BLaER1 treated with 17β-estradiol and CSF1 and Interleukin-3, amounts not matched to agents 10 nM and 100 nM (cell line): ENCODE measurements around the gene RAB4B.
"Not testable (repeated sequence)": the region's sequence is repeated elsewhere in the genome, so short reads cannot be mapped to it uniquely, and the experiment has no call there.

Experiments
- H3K27ac ChIP-seq, 11 experiments: shearing (Covaris generic); formaldehyde crosslinking; 2 replicates each; pipeline ENCODE4 v1.8.1; 2022
- H3K27me3 ChIP-seq, 11 experiments: shearing (Covaris generic); formaldehyde crosslinking; 2 replicates each; pipeline ENCODE4 v1.8.1; 2022
- H3K36me3 ChIP-seq, 11 experiments: shearing (Covaris generic); formaldehyde crosslinking; 2 replicates each; pipeline ENCODE4 v1.8.1; 2022
- H3K4me1 ChIP-seq, 10 experiments: shearing (Covaris generic); formaldehyde crosslinking; 2 replicates each; pipeline ENCODE4 v1.8.1; 2022
- H3K4me2 ChIP-seq, 11 experiments: shearing (Covaris generic); formaldehyde crosslinking; 2 replicates each; pipeline ENCODE4 v1.8.1; 2022
- H3K4me3 ChIP-seq, 10 experiments: shearing (Covaris generic); formaldehyde crosslinking; 2 replicates each; pipeline ENCODE4 v1.8.1; 2022
- H3K9ac ChIP-seq, 11 experiments: shearing (Covaris generic); formaldehyde crosslinking; 2 replicates each; pipeline ENCODE4 v1.8.1; 2022
- H3K9me3 ChIP-seq, 11 experiments: shearing (Covaris generic); formaldehyde crosslinking; replicated peaks in 1 of 11; 2 replicates each; pipeline ENCODE4 v1.8.1; 2022
- H4K20me1 ChIP-seq, 11 experiments: shearing (Covaris generic); formaldehyde crosslinking; 2 replicates each; pipeline ENCODE4 v1.8.1; 2022
- Cebpa-rat ChIP-seq, 11 experiments: shearing (Covaris generic); IDR thresholded peaks; 2 replicates each; pipeline ENCODE4 v1.8.1; 2022

Gene RAB4B

GRCh38 chr19:40822161-40822560 is 44.1 kb downstream of the RAB4B start:
- H3K9ac ChIP-seq, result peak overlapping the region in 1 of 11 experiments; percentile 25; a peak in 2 of 22 replicates
- peak overlapping the region in 8 of 11 experiments; percentile 1 to 69 (median 42); a peak in 13 of 22 replicates for H3K27ac ChIP-seq
- H3K4me1 ChIP-seq, result peaks cover 31 to 58% (median 37%) of the 10 kb centered on the region in 10 experiments
- H3K27me3 ChIP-seq, result no peaks in the 10 kb centered on the region
- H4K20me1 ChIP-seq, result no peaks in the 10 kb centered on the region
- H3K36me3 ChIP-seq, result peaks cover 0 to 7% (median 5%) of the 10 kb centered on the region in 11 experiments; a peak in 11 of 22 replicates
- no peaks in the 10 kb centered on the region for H3K9me3 ChIP-seq
- peak overlapping the region; percentile 57 to 94 (median 80); a peak in 18 of 22 replicates for H3K4me2 ChIP-seq
- no peak for TF ChIP-seq Cebpa-rat (IDR thresholded peaks at IDR 0.05)
- H3K4me3 ChIP-seq, result no peak overlapping the region

DNA sequence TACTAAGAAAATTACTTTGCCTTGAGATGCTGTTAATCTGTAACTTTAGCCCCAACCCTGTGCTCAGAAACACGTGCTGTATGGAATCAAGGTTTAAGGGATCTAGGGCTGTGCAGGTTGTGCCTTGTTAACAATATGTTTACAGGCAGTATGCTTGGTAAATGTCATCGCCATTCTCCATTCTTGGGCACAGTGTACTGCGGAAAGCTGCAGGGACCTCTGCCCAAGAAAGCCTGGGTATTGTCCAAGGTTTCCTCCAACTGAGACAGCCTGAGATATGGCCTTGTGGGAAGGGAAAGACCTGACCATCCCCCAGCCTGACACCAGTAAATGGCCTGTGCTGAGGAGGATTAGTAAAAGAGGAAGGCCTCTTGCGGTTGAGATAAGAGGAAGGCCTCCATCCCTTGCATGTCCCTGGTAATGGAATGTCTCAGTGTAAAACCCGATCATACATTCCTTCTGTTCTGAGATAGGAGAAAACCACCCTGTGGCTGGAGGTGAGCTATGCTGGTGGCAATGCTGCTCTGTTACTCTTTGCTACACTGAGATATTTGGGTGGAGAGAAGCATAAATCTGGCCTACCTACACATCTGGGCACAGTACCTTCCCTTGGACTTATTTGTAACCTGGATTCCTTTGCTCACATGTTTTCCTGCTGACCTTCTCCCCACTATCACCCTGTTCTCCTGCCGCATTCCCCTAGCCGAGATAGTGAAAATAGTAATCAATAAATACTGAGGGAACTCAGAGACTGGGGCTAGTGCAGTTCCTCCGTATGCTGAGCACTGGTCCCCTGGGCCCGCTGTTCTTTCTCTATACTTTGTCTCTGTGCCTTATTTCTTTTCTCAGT is 44.9 kb downstream of the RAB4B start:
- H3K4me2 ChIP-seq, result peak overlapping the region; percentile 57 to 94 (median 80)
- not testable (repeated sequence) for H3K9me3 ChIP-seq, H4K20me1 ChIP-seq, H3K27me3 ChIP-seq
- peak overlapping the region in 8 of 11 experiments; percentile 1 to 69 (median 44); a peak in 14 of 22 replicates for H3K27ac ChIP-seq
- peak overlapping the region in 1 of 10 experiments; percentile 35; a peak in 1 of 20 replicates for H3K4me3 ChIP-seq
- peak overlapping the region in 3 of 11 experiments; percentile 25 to 52 (median 41); a peak in 7 of 22 replicates for H3K9ac ChIP-seq
- H3K4me1 ChIP-seq, result peaks cover 31 to 56% (median 36%) of the 10 kb centered on the region in 10 experiments
- peaks cover 0 to 14% (median 12%) of the 10 kb centered on the region in 11 experiments; a peak in 13 of 22 replicates for H3K36me3 ChIP-seq

GRCh38 chr19:40824916-40825315 is 46.9 kb downstream of the RAB4B start:
- not testable (repeated sequence) for H3K27ac ChIP-seq, H3K9ac ChIP-seq, H3K9me3 ChIP-seq, H3K4me2 ChIP-seq, H3K4me3 ChIP-seq, H3K27me3 ChIP-seq, H4K20me1 ChIP-seq
- H3K4me1 ChIP-seq, result peaks cover 18 to 37% (median 23%) of the 10 kb centered on the region in 10 experiments
- peaks cover 0 to 32% (median 13%) of the 10 kb centered on the region in 11 experiments; a peak in 13 of 22 replicates for H3K36me3 ChIP-seq

DNA sequence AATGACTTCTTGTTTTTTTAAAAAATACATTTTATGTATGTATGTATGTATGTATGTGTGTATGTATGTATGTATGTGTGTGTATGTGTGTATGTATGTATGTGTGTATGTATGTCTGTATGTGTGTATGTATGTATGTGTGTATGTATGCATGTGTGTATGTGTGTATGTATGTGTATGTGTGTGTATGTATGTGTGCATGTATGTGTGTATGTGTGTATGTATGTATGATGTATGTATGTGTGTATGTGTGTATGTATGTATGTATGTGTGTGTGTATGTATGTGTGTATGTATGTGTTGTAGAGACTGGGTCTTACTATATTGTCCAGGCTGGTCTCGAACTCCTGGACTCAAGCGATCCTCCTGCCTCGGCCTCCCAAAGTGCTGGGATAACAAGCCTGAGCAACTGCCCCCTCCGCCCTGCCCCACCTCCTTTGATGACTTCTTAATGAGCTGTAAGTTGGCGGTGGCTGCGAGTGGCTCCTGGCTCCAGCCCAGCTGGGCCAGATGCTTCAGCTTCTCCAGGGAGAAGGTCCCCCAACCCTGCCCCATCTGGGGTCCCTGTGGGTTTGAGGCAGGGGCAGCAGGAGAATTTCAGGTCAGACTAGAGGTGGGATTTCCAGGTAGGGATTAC is 47.5 kb downstream of the RAB4B start:
- not testable (repeated sequence) for H3K4me2 ChIP-seq, H3K27me3 ChIP-seq, H3K9ac ChIP-seq, H3K4me3 ChIP-seq, H4K20me1 ChIP-seq, H3K27ac ChIP-seq, H3K9me3 ChIP-seq
- peaks cover 18 to 33% (median 23%) of the 10 kb centered on the region in 10 experiments for H3K4me1 ChIP-seq
- H3K36me3 ChIP-seq, result peaks cover 0 to 37% (median 13%) of the 10 kb centered on the region in 11 experiments; a peak in 13 of 22 replicates

DNA sequence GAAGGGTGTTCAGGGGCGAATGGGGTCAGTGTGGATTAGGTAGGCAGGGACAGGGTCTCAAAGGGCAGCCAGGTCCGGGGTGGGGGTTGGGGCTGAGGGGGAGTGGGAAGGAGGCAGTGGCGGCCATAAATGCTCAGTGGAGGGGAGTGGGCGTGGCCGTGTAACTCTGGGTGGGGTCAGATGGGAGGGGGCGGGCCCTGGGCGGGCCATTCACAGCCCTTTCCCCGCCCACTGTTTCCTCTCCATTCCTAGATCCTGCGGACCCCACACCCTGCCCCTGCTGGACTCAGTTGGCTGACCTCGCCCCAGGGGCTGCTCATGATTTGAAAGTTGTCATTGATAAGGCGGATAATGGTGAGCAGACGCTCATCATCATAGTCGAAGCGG is 48.3 kb downstream of the RAB4B start:
- not testable (repeated sequence) for H3K27me3 ChIP-seq
- H3K36me3 ChIP-seq, result peaks cover 0 to 39% (median 13%) of the 10 kb centered on the region in 11 experiments; a peak in 13 of 22 replicates

GRCh38 chr19:40826699-40827385 is 48.8 kb downstream of the RAB4B start:
- H3K27ac ChIP-seq, H3K4me2 ChIP-seq, H3K9ac ChIP-seq, H3K27me3 ChIP-seq, H3K4me3 ChIP-seq, H3K9me3 ChIP-seq, H4K20me1 ChIP-seq: not testable (repeated sequence)
- H3K36me3 ChIP-seq, result peaks cover 0 to 39% (median 13%) of the 10 kb centered on the region in 11 experiments; a peak in 13 of 22 replicates
- peaks cover 18 to 31% (median 23%) of the 10 kb centered on the region in 10 experiments for H3K4me1 ChIP-seq

More for the DNA sequence above, 48.3 kb downstream of the RAB4B start:
- H3K27ac ChIP-seq, H3K9ac ChIP-seq, H4K20me1 ChIP-seq, H3K9me3 ChIP-seq, H3K4me2 ChIP-seq, H3K4me3 ChIP-seq: not testable (repeated sequence)
- H3K4me1 ChIP-seq, result peaks cover 18 to 33% (median 23%) of the 10 kb centered on the region in 10 experiments

DNA sequence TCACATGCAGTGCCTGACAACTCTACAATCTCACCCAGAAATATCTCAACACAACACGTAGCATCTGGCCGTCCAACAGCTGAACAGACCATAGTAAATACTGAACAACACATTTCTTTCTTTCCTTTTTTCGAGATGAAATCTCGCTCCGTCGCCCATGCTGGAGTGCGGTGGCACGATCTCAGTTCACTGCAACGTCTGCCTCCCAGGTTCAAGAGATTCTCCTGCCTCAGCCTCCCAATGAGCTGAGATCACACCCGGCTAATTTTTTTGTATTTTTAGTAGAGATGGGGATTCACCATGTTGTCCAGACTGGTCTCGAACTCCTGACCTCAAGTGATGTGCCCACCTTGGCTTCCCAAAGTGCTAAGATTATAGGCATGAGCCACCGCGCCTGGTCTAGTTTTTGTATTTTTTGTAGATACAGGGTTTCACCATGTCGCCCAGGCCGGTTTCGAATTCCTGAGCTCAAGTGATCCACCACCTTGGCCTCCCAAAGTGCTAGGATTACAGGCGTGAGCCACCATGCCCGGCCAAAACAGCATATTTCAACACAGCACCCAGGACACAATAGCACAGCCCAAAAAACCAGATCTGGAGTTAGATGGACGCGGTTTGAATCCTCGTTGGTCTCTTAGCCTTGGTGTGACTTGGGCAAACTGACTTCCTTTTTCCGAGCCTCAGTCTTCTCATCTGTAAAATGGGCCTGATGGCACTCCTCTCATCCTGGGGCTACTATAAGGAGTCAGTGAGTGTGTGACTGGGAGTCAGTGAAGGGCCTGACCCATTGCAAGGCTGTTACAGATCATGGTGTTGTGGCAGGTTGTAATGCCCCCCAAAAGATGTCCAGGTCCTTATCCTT is 49.6 kb downstream of the RAB4B start:
- no peak overlapping the region for H3K4me2 ChIP-seq

DNA sequence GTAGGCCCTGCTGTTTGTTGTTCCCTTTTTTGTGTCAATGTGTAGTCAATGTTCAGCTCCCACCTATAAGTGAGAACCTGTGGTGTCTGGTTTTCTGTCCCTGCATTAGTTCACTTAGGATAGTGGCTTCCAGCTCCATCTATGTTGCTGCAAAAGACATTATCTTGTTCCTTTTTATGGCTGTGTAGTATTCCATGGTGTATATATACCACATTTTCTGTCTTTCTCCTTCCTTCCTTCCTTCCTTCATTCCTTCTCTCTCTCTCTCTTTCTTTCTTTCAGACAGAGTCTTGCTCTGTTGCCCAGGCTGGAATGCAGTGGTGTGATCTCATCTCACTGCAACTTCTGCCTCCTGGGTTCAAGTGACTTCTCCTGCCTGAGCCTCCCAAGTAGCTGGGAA is 51.2 kb downstream of the RAB4B start:
- Histone ChIP-seq H3K4me2 (no peak overlapping the region), H3K27me3 (no peaks in the 10 kb centered on the region), H3K4me1 (peaks cover 0 to 8% (median 2%) of the 10 kb centered on the region in 10 experiments; a peak in 11 of 20 replicates), H3K27ac (no peak overlapping the region), H3K9me3 (0 out of 22 replicates have a peak, but pooled peaks cover 0 to 6% (median 0%) of the 10 kb centered on the region in 11 experiments), H3K36me3 (peaks cover 0 to 39% (median 13%) of the 10 kb centered on the region in 11 experiments; a peak in 13 of 22 replicates), H3K9ac (no peak overlapping the region), H4K20me1 (no peaks in the 10 kb centered on the region), H3K4me3 (no peak overlapping the region)
- no peak for TF ChIP-seq Cebpa-rat (IDR thresholded peaks at IDR 0.05)

More for the DNA sequence above, 49.6 kb downstream of the RAB4B start:
- Histone ChIP-seq H4K20me1 (no peaks in the 10 kb centered on the region), H3K4me1 (peaks cover 12 to 24% (median 17%) of the 10 kb centered on the region in 10 experiments), H3K27ac (no peak overlapping the region), H3K4me3 (no peak overlapping the region), H3K27me3 (no peaks in the 10 kb centered on the region), H3K9ac (no peak overlapping the region), H3K9me3 (0 out of 22 replicates have a peak, but pooled peaks cover 0 to 6% (median 0%) of the 10 kb centered on the region in 11 experiments), H3K36me3 (peaks cover 0 to 39% (median 13%) of the 10 kb centered on the region in 11 experiments; a peak in 13 of 22 replicates)
- TF ChIP-seq Cebpa-rat (IDR thresholded peaks at IDR 0.05), result no peak

DNA sequence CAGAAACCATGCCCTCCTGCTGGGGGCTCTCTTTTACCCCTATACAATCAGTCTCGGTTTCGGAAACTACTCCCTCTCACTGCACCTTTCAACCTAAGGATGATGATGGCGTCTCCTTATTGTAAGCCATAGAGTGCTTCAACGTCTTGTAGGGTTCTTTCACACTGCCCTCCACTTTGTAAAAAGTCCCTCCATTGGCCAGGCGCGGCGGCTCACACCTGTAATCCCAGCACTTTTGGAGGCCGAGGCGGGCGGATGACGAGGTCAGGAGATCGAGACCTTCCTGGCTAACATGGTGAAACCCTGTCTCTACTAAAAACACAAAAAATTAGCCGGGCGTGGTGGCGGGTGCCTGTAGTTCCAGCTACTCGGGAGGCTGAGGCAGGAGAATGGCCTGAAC is 52.7 kb downstream of the RAB4B start:
- not testable (repeated sequence) for H3K27ac ChIP-seq, H3K4me3 ChIP-seq, H3K4me1 ChIP-seq, H3K4me2 ChIP-seq, H3K9me3 ChIP-seq, H3K27me3 ChIP-seq, H4K20me1 ChIP-seq, H3K9ac ChIP-seq
- H3K36me3 ChIP-seq, result peaks cover 0 to 39% (median 13%) of the 10 kb centered on the region in 11 experiments; a peak in 13 of 22 replicates
